Keratinocyte (primary cell): ENCODE measurements around the gene NFYC. TPM values are rescaled to one million over a fixed set of nuclear protein-coding genes. Genes with fewer than 3 reads are reported as not detected.

ENCODE experiments used
- DNase-seq: peaks from one replicate; pipeline ENCODE4 v3.0.0-alpha.2; 2011; ENCODE audit warnings: low read depth, missing footprints, low spot score
- FAIRE-seq: peaks from 2 replicates; lab custom pipeline; 2011; peaks lifted over from hg19 to GRCh38; lab: Jason Lieb, UNC
- H2AFZ ChIP-seq: 2 replicates; pipeline ENCODE4 v1.6.0; 2012; ENCODE audit warnings: low read length, control low read depth, inconsistent platforms; ENCODE audit not compliant: control insufficient read depth
- H3K27ac ChIP-seq: 2 replicates; pipeline ENCODE4 v1.5.1; 2011; ENCODE audit warnings: low read length; ENCODE audit not compliant: control insufficient read depth, insufficient read depth
- H3K27me3 ChIP-seq: 3 replicates; pipeline ENCODE4 v1.6.0; 2011; ENCODE audit warnings: low read length; ENCODE audit not compliant: control insufficient read depth, insufficient read depth; ENCODE audit errors: extremely low read depth
- H3K36me3 ChIP-seq, 2 experiments: 2 replicates in 1 of 2; 3 replicates in 1 of 2; pipeline ENCODE4 v1.5.1; 2011; ENCODE audit warnings: low read length in 2 of 2, mild to moderate bottlenecking in 1 of 2; ENCODE audit not compliant: control insufficient read depth in 2 of 2, insufficient read depth in 2 of 2; ENCODE audit errors: extremely low read depth in 1 of 2
- H3K4me1 ChIP-seq: 3 replicates; pipeline ENCODE4 v1.5.1; 2011; ENCODE audit warnings: low read length; ENCODE audit not compliant: control insufficient read depth, insufficient read depth; ENCODE audit errors: extremely low read depth
- H3K4me2 ChIP-seq: 3 replicates; pipeline ENCODE4 v1.6.0; 2011; ENCODE audit warnings: low read depth, low read length; ENCODE audit not compliant: control insufficient read depth, insufficient read depth; ENCODE audit errors: extremely low read depth
- H3K4me3 ChIP-seq, 3 experiments: fragments of 200-600 bp in 1 of 3; sonication (generic) in 1 of 3; 2 replicates in 2 of 3; 3 replicates in 1 of 3; pipeline ENCODE4 v1.5.1; 2011 to 2016; ENCODE audit warnings: low read length in 3 of 3, mild to moderate bottlenecking in 3 of 3, control low read depth in 2 of 3, inconsistent platforms in 1 of 3, low read depth in 1 of 3, mixed read lengths in 1 of 3, mixed run types in 1 of 3, moderate library complexity in 1 of 3; ENCODE audit not compliant: control insufficient read depth in 2 of 3, insufficient read depth in 2 of 3; ENCODE audit errors: extremely low read depth in 1 of 3
- H3K79me2 ChIP-seq: 2 replicates; pipeline ENCODE4 v1.6.0; 2012; ENCODE audit warnings: low read length; ENCODE audit not compliant: control insufficient read depth, insufficient read depth
- H3K9ac ChIP-seq: 3 replicates; pipeline ENCODE4 v1.6.0; 2011; ENCODE audit warnings: low read length; ENCODE audit not compliant: control insufficient read depth, insufficient read depth; ENCODE audit errors: extremely low read depth
- H3K9me1 ChIP-seq: 3 replicates; pipeline ENCODE4 v1.6.0; 2011; ENCODE audit warnings: low read length; ENCODE audit not compliant: control insufficient read depth, insufficient read depth; ENCODE audit errors: extremely low read depth
- H3K9me3 ChIP-seq: 2 replicates; pipeline ENCODE4 v1.5.1; 2012; ENCODE audit warnings: low read depth, low read length; ENCODE audit not compliant: control insufficient read depth
- H4K20me1 ChIP-seq: 3 replicates; pipeline ENCODE4 v1.6.0; 2011; ENCODE audit warnings: low read length; ENCODE audit not compliant: control insufficient read depth, insufficient read depth; ENCODE audit errors: extremely low read depth
- CTCF ChIP-seq, 3 experiments: IDR thresholded peaks in 1 of 3; conservative IDR thresholded peaks in 1 of 3; optimal IDR thresholded peaks in 1 of 3; 2 replicates in 2 of 3; 3 replicates in 1 of 3; pipeline versions ENCODE3 to v1.5.1; 2011; ENCODE audit warnings: low read length in 3 of 3, mild to moderate bottlenecking in 3 of 3, moderate library complexity in 2 of 3, control low read depth in 1 of 3, inconsistent platforms in 1 of 3; ENCODE audit not compliant: insufficient read depth in 2 of 3; ENCODE audit errors: extremely low read depth in 1 of 3
- EZH2 ChIP-seq: IDR thresholded peaks from one replicate; pipeline ENCODE4 v1.6.1; 2012; ENCODE audit warnings: inconsistent platforms, mild to moderate bottlenecking, low read length, moderate library complexity
- dilution Hi-C: fragments of 300-500 bp; cut with MboI; formaldehyde crosslinking; loops from one replicate; pipeline ENCODE4 v1.7.0; 2020; ENCODE audit warnings: low sequenced_read_pairs; ENCODE audit not compliant: extremely low pct_ligation_motif_present
- polyA plus RNA-seq, 5 experiments: library from polyadenylated mRNA; depleted of rRNA in 3 of 5; stranded (reverse) in 3 of 5; stranded (forward) in 1 of 5; unstranded in 1 of 5; fragments of >200 nt; gene quantifications; 1 replicate in 1 of 5; 2 replicates in 3 of 5; 3 replicates in 1 of 5; pipeline versions ENCODE4 v1.2.1 to v1.2.3, GENCODE V29; 2011 to 2012; ENCODE audit warnings: missing spikeins in 2 of 5, low read depth in 1 of 5, low replicate concordance in 1 of 5

NFYC gene
- polyA plus RNA-seq, 1 donor (not counting 4 experiments of a cell fraction or from before 2014, with no cell fraction given): 32.4 TPM

- H2AFZ ChIP-seq: no peak overlapping the region
- peaks cover 9% of the 10 kb centered on the region for H3K4me1 ChIP-seq
- H3K79me2 ChIP-seq: no peaks in the 10 kb centered on the region
- no peak overlapping the region for H3K4me3 ChIP-seq
- no peaks in the 10 kb centered on the region for H3K27me3 ChIP-seq
- H3K27ac ChIP-seq: no peak overlapping the region
- TF ChIP-seq CTCF (optimal IDR thresholded peaks at IDR 0.05 in 1 of 3, IDR thresholded peaks at IDR 0.05 in 1 of 3, conservative IDR thresholded peaks at IDR 0.05 in 1 of 3; ENCODE audit: extremely low read depth in 1 of 3, insufficient read depth in 2 of 3, low read length in 3 of 3) (no peak), EZH2 (no peak)
- no peak overlapping the region for H3K4me2 ChIP-seq
- H3K9me3 ChIP-seq: no peaks in the 10 kb centered on the region
- H4K20me1 ChIP-seq: no peaks in the 10 kb centered on the region
- peaks cover 30 to 43% of the 10 kb centered on the region in 2 experiments for H3K36me3 ChIP-seq
- no peak for FAIRE-seq
- dilution Hi-C loops: no loop called here
- no peaks in the 10 kb centered on the region for H3K9me1 ChIP-seq
- no peak overlapping the region for H3K9ac ChIP-seq
- DNase-seq: no peak
Measured at GRCh38 chr1:40753142-40753882, 61.8 kb downstream of the NFYC start.

- H2AFZ ChIP-seq: no peak overlapping the region
- H3K27ac ChIP-seq: no peak overlapping the region
- H3K27me3 ChIP-seq: no peaks in the 10 kb centered on the region
- no peak for DNase-seq
- TF ChIP-seq CTCF (optimal IDR thresholded peaks at IDR 0.05 in 1 of 3, IDR thresholded peaks at IDR 0.05 in 1 of 3, conservative IDR thresholded peaks at IDR 0.05 in 1 of 3; ENCODE audit: extremely low read depth in 1 of 3, insufficient read depth in 2 of 3, low read length in 3 of 3): no peak
- no peak for TF ChIP-seq EZH2
- no peaks in the 10 kb centered on the region for H4K20me1 ChIP-seq
- H3K4me3 ChIP-seq: no peak overlapping the region
- no peak overlapping the region for H3K9ac ChIP-seq
- dilution Hi-C loops: no loop called here
- H3K9me1 ChIP-seq: no peaks in the 10 kb centered on the region
- peaks cover 32 to 44% of the 10 kb centered on the region in 2 experiments for H3K36me3 ChIP-seq
- no peaks in the 10 kb centered on the region for H3K79me2 ChIP-seq
- peaks cover 9% of the 10 kb centered on the region for H3K4me1 ChIP-seq
- H3K4me2 ChIP-seq: no peak overlapping the region
- H3K9me3 ChIP-seq: no peaks in the 10 kb centered on the region
- FAIRE-seq: no peak
Measured at GRCh38 chr1:40754201-40754600, 62.7 kb downstream of the NFYC start.
